ENCODE data around the gene TFPI2.

Gene TFPI2

GRCh38 chr7:93879356-93879755 is 11.2 kb downstream of the TFPI2 start:
- Histone ChIP-seq H3K9me3 (ENCODE audit: insufficient read depth, low read depth, low read length) (peaks cover 13% of the 10 kb centered on the region), H3K27ac (ENCODE audit: low read length) (no peak overlapping the region), H3K4me1 (ENCODE audit: insufficient read depth, low read length) (no peaks in the 10 kb centered on the region), H3K27me3 (ENCODE audit: insufficient read depth, low read length) (no peaks in the 10 kb centered on the region), H3K4me3 (ENCODE audit: low read length) (no peak overlapping the region), H3K9ac (ENCODE audit: low read depth, low read length) (no peak overlapping the region), H3K36me3 (ENCODE audit: insufficient read depth, low read depth, low read length) (no peaks in the 10 kb centered on the region)

GRCh38 chr7:93877742-93878141 is 12.8 kb downstream of the TFPI2 start:
- no peak overlapping the region for H3K4me3 ChIP-seq (ENCODE audit: low read length)
- no peak overlapping the region for H3K27ac ChIP-seq (ENCODE audit: low read length)
- no peaks in the 10 kb centered on the region for H3K27me3 ChIP-seq (ENCODE audit: insufficient read depth, low read length)
- H3K9me3 ChIP-seq (ENCODE audit: insufficient read depth, low read depth, low read length), result peaks cover 15% of the 10 kb centered on the region
- no peaks in the 10 kb centered on the region for H3K36me3 ChIP-seq (ENCODE audit: insufficient read depth, low read depth, low read length)
- H3K4me1 ChIP-seq (ENCODE audit: insufficient read depth, low read length), result no peaks in the 10 kb centered on the region
- no peak overlapping the region for H3K9ac ChIP-seq (ENCODE audit: low read depth, low read length)

- H3K9me3 ChIP-seq (ENCODE audit: insufficient read depth, low read depth, low read length), result peaks cover 15% of the 10 kb centered on the region
- no peaks in the 10 kb centered on the region for H3K36me3 ChIP-seq (ENCODE audit: insufficient read depth, low read depth, low read length)
- no peak overlapping the region for H3K4me3 ChIP-seq (ENCODE audit: low read length)
- no peaks in the 10 kb centered on the region for H3K27me3 ChIP-seq (ENCODE audit: insufficient read depth, low read length)
- no peaks in the 10 kb centered on the region for H3K4me1 ChIP-seq (ENCODE audit: insufficient read depth, low read length)
- no peak overlapping the region for H3K9ac ChIP-seq (ENCODE audit: low read depth, low read length)
- H3K27ac ChIP-seq (ENCODE audit: low read length), result no peak overlapping the region
Observed at GRCh38 chr7:93873998-93874574, 16.5 kb downstream of the TFPI2 start.

GRCh38 chr7:93866886-93867285 is 23.7 kb downstream of the TFPI2 start:
- no peak overlapping the region for H3K9ac ChIP-seq (ENCODE audit: low read depth, low read length)
- H3K9me3 ChIP-seq (ENCODE audit: insufficient read depth, low read depth, low read length), result no peaks in the 10 kb centered on the region
- H3K4me1 ChIP-seq (ENCODE audit: insufficient read depth, low read length), result no peaks in the 10 kb centered on the region
- H3K27ac ChIP-seq (ENCODE audit: low read length), result no peak overlapping the region
- H3K4me3 ChIP-seq (ENCODE audit: low read length), result no peak overlapping the region
- H3K27me3 ChIP-seq (ENCODE audit: insufficient read depth, low read length), result no peaks in the 10 kb centered on the region
- no peaks in the 10 kb centered on the region for H3K36me3 ChIP-seq (ENCODE audit: insufficient read depth, low read depth, low read length)

GRCh38 chr7:93862651-93863050 is 27.9 kb downstream of the TFPI2 start:
- Histone ChIP-seq H3K27me3 (ENCODE audit: insufficient read depth, low read length) (no peaks in the 10 kb centered on the region), H3K36me3 (ENCODE audit: insufficient read depth, low read depth, low read length) (no peaks in the 10 kb centered on the region), H3K27ac (ENCODE audit: low read length) (no peak overlapping the region), H3K9ac (ENCODE audit: low read depth, low read length) (no peak overlapping the region), H3K4me1 (ENCODE audit: insufficient read depth, low read length) (no peaks in the 10 kb centered on the region), H3K4me3 (ENCODE audit: low read length) (no peak overlapping the region), H3K9me3 (ENCODE audit: insufficient read depth, low read depth, low read length) (no peaks in the 10 kb centered on the region)

- Histone ChIP-seq H3K27ac (ENCODE audit: low read length) (no peak overlapping the region), H3K4me1 (ENCODE audit: insufficient read depth, low read length) (no peaks in the 10 kb centered on the region), H3K4me3 (ENCODE audit: low read length) (no peak overlapping the region), H3K27me3 (ENCODE audit: insufficient read depth, low read length) (no peaks in the 10 kb centered on the region), H3K9me3 (ENCODE audit: insufficient read depth, low read depth, low read length) (no peaks in the 10 kb centered on the region), H3K36me3 (ENCODE audit: insufficient read depth, low read depth, low read length) (no peaks in the 10 kb centered on the region), H3K9ac (ENCODE audit: low read depth, low read length) (no peak overlapping the region)
Observed at GRCh38 chr7:93861325-93861949, 29.1 kb downstream of the TFPI2 start.

GRCh38 chr7:93860261-93860660 is 30.3 kb downstream of the TFPI2 start:
- no peaks in the 10 kb centered on the region for H3K9me3 ChIP-seq (ENCODE audit: insufficient read depth, low read depth, low read length)
- no peak overlapping the region for H3K27ac ChIP-seq (ENCODE audit: low read length)
- no peaks in the 10 kb centered on the region for H3K27me3 ChIP-seq (ENCODE audit: insufficient read depth, low read length)
- H3K9ac ChIP-seq (ENCODE audit: low read depth, low read length), result no peak overlapping the region
- H3K4me3 ChIP-seq (ENCODE audit: low read length), result no peak overlapping the region
- no peaks in the 10 kb centered on the region for H3K4me1 ChIP-seq (ENCODE audit: insufficient read depth, low read length)
- H3K36me3 ChIP-seq (ENCODE audit: insufficient read depth, low read depth, low read length), result no peaks in the 10 kb centered on the region

- Histone ChIP-seq H3K4me1 (ENCODE audit: insufficient read depth, low read length) (no peaks in the 10 kb centered on the region), H3K36me3 (ENCODE audit: insufficient read depth, low read depth, low read length) (no peaks in the 10 kb centered on the region), H3K27ac (ENCODE audit: low read length) (no peak overlapping the region), H3K9ac (ENCODE audit: low read depth, low read length) (no peak overlapping the region), H3K27me3 (ENCODE audit: insufficient read depth, low read length) (no peaks in the 10 kb centered on the region), H3K9me3 (ENCODE audit: insufficient read depth, low read depth, low read length) (no peaks in the 10 kb centered on the region), H3K4me3 (ENCODE audit: low read length) (no peak overlapping the region)
Observed at GRCh38 chr7:93858857-93859256, 31.7 kb downstream of the TFPI2 start.

- no peak overlapping the region for H3K9ac ChIP-seq (ENCODE audit: low read depth, low read length)
- H3K27ac ChIP-seq (ENCODE audit: low read length), result no peak overlapping the region
- no peaks in the 10 kb centered on the region for H3K9me3 ChIP-seq (ENCODE audit: insufficient read depth, low read depth, low read length)
- no peak overlapping the region for H3K4me3 ChIP-seq (ENCODE audit: low read length)
- H3K27me3 ChIP-seq (ENCODE audit: insufficient read depth, low read length), result no peaks in the 10 kb centered on the region
- no peaks in the 10 kb centered on the region for H3K4me1 ChIP-seq (ENCODE audit: insufficient read depth, low read length)
- no peaks in the 10 kb centered on the region for H3K36me3 ChIP-seq (ENCODE audit: insufficient read depth, low read depth, low read length)
Observed at GRCh38 chr7:93856323-93856722, 34.2 kb downstream of the TFPI2 start.

GRCh38 chr7:93855797-93856196 is 34.8 kb downstream of the TFPI2 start:
- H3K27me3 ChIP-seq (ENCODE audit: insufficient read depth, low read length), result no peaks in the 10 kb centered on the region
- H3K36me3 ChIP-seq (ENCODE audit: insufficient read depth, low read depth, low read length), result no peaks in the 10 kb centered on the region
- H3K9me3 ChIP-seq (ENCODE audit: insufficient read depth, low read depth, low read length), result no peaks in the 10 kb centered on the region
- no peak overlapping the region for H3K4me3 ChIP-seq (ENCODE audit: low read length)
- H3K4me1 ChIP-seq (ENCODE audit: insufficient read depth, low read length), result no peaks in the 10 kb centered on the region
- H3K27ac ChIP-seq (ENCODE audit: low read length), result no peak overlapping the region
- H3K9ac ChIP-seq (ENCODE audit: low read depth, low read length), result no peak overlapping the region

GRCh38 chr7:93854480-93854879 is 36.1 kb downstream of the TFPI2 start:
- Histone ChIP-seq H3K4me1 (ENCODE audit: insufficient read depth, low read length) (no peaks in the 10 kb centered on the region), H3K9ac (ENCODE audit: low read depth, low read length) (no peak overlapping the region), H3K27ac (ENCODE audit: low read length) (no peak overlapping the region), H3K36me3 (ENCODE audit: insufficient read depth, low read depth, low read length) (no peaks in the 10 kb centered on the region), H3K9me3 (ENCODE audit: insufficient read depth, low read depth, low read length) (no peaks in the 10 kb centered on the region), H3K4me3 (ENCODE audit: low read length) (no peak overlapping the region), H3K27me3 (ENCODE audit: insufficient read depth, low read length) (no peaks in the 10 kb centered on the region)

GRCh38 chr7:93851536-93851935 is 39.0 kb downstream of the TFPI2 start:
- Histone ChIP-seq H3K9me3 (ENCODE audit: insufficient read depth, low read depth, low read length) (no peaks in the 10 kb centered on the region), H3K9ac (ENCODE audit: low read depth, low read length) (no peak overlapping the region), H3K27ac (ENCODE audit: low read length) (no peak overlapping the region), H3K27me3 (ENCODE audit: insufficient read depth, low read length) (no peaks in the 10 kb centered on the region), H3K4me1 (ENCODE audit: insufficient read depth, low read length) (no peaks in the 10 kb centered on the region), H3K36me3 (ENCODE audit: insufficient read depth, low read depth, low read length) (no peaks in the 10 kb centered on the region), H3K4me3 (ENCODE audit: low read length) (no peak overlapping the region)
